HEK293 (cell line): ENCODE data around the gene ZNF878.

Experiments used
- CTCF ChIA-PET: fragments of 350-600 bp; formaldehyde crosslinking; extraction: SDS; loops from one replicate; lab custom pipeline; 2021; ENCODE audit warnings: antibody characterized with exemption; lab: Yijun Ruan, JAX
- POLR2A ChIA-PET: fragments of 300-600 bp; formaldehyde crosslinking; extraction: SDS; loops from one replicate; lab custom pipeline; 2020; ENCODE audit warnings: antibody characterized with exemption, inconsistent platforms; lab: Yijun Ruan, JAX
- H3K27ac ChIP-seq: fragments of 200-500 bp; sonication (Bioruptor generic); 2 replicates; pipeline ENCODE4 v1.5.1; 2014; ENCODE audit warnings: low read depth, low read length, control low read depth, inconsistent platforms; ENCODE audit errors: extremely low read depth
- H3K36me3 ChIP-seq, 2 experiments: fragments of 200-500 bp in 1 of 2; sonication (Bioruptor generic) in 1 of 2; 1 replicate in 1 of 2; 2 replicates in 1 of 2; pipeline ENCODE4 v1.5.1; 2014 to 2017; ENCODE audit warnings: inconsistent platforms in 2 of 2, low read length in 2 of 2; ENCODE audit not compliant: control insufficient read depth in 2 of 2, insufficient read depth in 1 of 2
- H3K4me1 ChIP-seq: fragments of 200-500 bp; sonication (Bioruptor generic); 2 replicates; pipeline ENCODE4 v1.5.1; 2014; ENCODE audit warnings: mild to moderate bottlenecking, low read length, inconsistent platforms; ENCODE audit not compliant: control insufficient read depth, insufficient read depth
- H3K4me3 ChIP-seq: 2 replicates; pipeline ENCODE4 v1.5.1; 2011; ENCODE audit warnings: low read depth, mild to moderate bottlenecking, control low read depth, low read length, moderate library complexity
- H3K9me3 ChIP-seq: fragments of 200-500 bp; sonication (Bioruptor generic); 2 replicates; pipeline ENCODE4 v1.5.1; 2014; ENCODE audit warnings: low read depth, low read length, inconsistent platforms; ENCODE audit not compliant: control insufficient read depth, insufficient read depth
- GLIS2 ChIP-seq: fragments of 450-650 bp; formaldehyde crosslinking; IDR thresholded peaks from 2 replicates; pipeline ENCODE4 v1.5.1; 2016; ENCODE audit warnings: missing biosample characterization, missing genetic modification characterization
- HOXC10 ChIP-seq: sonication (generic); formaldehyde crosslinking; IDR thresholded peaks from 2 replicates; pipeline ENCODE4 v1.8.1; 2023; ENCODE audit warnings: mild to moderate bottlenecking, missing genetic modification reagents
- KLF10 ChIP-seq: fragments of 450-650 bp; IDR thresholded peaks from 2 replicates; pipeline ENCODE4 v1.5.1; 2018; ENCODE audit warnings: missing biosample characterization, mild to moderate bottlenecking, missing genetic modification characterization
- MYNN ChIP-seq: fragments of 450-650 bp; formaldehyde crosslinking; IDR thresholded peaks from 2 replicates; pipeline ENCODE4 v1.5.1; 2016; ENCODE audit warnings: missing biosample characterization, missing genetic modification characterization, borderline replicate concordance
- SALL2 ChIP-seq: fragments of 450-650 bp; formaldehyde crosslinking; IDR thresholded peaks from 2 replicates; pipeline ENCODE4 v1.5.0; 2017; ENCODE audit warnings: missing biosample characterization, mild to moderate bottlenecking, missing genetic modification characterization, borderline replicate concordance
- SCRT2 ChIP-seq: fragments of 450-650 bp; formaldehyde crosslinking; IDR thresholded peaks from 2 replicates; pipeline ENCODE4 v1.5.1; 2016; ENCODE audit warnings: missing biosample characterization, missing genetic modification characterization
- SETDB1 ChIP-seq: IDR thresholded peaks from one replicate; pipeline ENCODE4 v1.6.1; 2017; ENCODE audit warnings: mild to moderate bottlenecking, low read length, moderate library complexity, mixed read lengths; ENCODE audit not compliant: insufficient read length
- TRIM28 ChIP-seq: IDR thresholded peaks from 2 replicates; pipeline ENCODE4 v1.6.1; 2011; ENCODE audit warnings: low read length, control low read depth, borderline replicate concordance
- ZFHX2 ChIP-seq: fragments of 450-650 bp; formaldehyde crosslinking; conservative IDR thresholded peaks from 2 replicates; pipeline ENCODE4 v1.5.1; 2016; ENCODE audit warnings: missing biosample characterization, missing genetic modification characterization
- ZNF10 ChIP-seq: fragments of 450-650 bp; formaldehyde crosslinking; IDR thresholded peaks from 2 replicates; pipeline ENCODE4 v1.5.1; 2017; ENCODE audit warnings: missing biosample characterization, missing genetic modification characterization
- ZNF175 ChIP-seq: fragments of 450-650 bp; formaldehyde crosslinking; IDR thresholded peaks from 2 replicates; pipeline ENCODE4 v1.5.1; 2016; ENCODE audit warnings: missing biosample characterization, missing genetic modification characterization
- ZNF184 ChIP-seq: fragments of 450-650 bp; IDR thresholded peaks from 2 replicates; pipeline ENCODE4 v1.5.1; 2018; ENCODE audit warnings: missing biosample characterization, mild to moderate bottlenecking, missing genetic modification characterization
- ZNF19 ChIP-seq: fragments of 450-650 bp; formaldehyde crosslinking; IDR thresholded peaks from 2 replicates; pipeline ENCODE4; 2016; ENCODE audit warnings: missing biosample characterization, missing genetic modification characterization, low read depth
- ZNF202 ChIP-seq: fragments of 450-650 bp; formaldehyde crosslinking; IDR thresholded peaks from 2 replicates; pipeline ENCODE4 v1.5.1; 2016; ENCODE audit warnings: missing biosample characterization, missing genetic modification characterization, borderline replicate concordance
- ZNF211 ChIP-seq: fragments of 450-650 bp; formaldehyde crosslinking; IDR thresholded peaks from 2 replicates; pipeline ENCODE4 v1.5.1; 2016; ENCODE audit warnings: low read depth, missing biosample characterization, missing genetic modification characterization
- ZNF23 ChIP-seq: fragments of 450-650 bp; formaldehyde crosslinking; IDR thresholded peaks from 2 replicates; pipeline ENCODE4 v1.5.1; 2016; ENCODE audit warnings: missing biosample characterization, missing genetic modification characterization, borderline replicate concordance
- ZNF302 ChIP-seq: fragments of 450-650 bp; formaldehyde crosslinking; IDR thresholded peaks from 2 replicates; pipeline ENCODE4 v1.5.1; 2016; ENCODE audit warnings: missing biosample characterization, missing genetic modification characterization, low read depth
- ZNF335 ChIP-seq: fragments of 450-650 bp; formaldehyde crosslinking; conservative IDR thresholded peaks from 2 replicates; pipeline ENCODE4 v1.5.1; 2016; ENCODE audit warnings: missing biosample characterization, missing genetic modification characterization
- ZNF426 ChIP-seq: fragments of 450-650 bp; formaldehyde crosslinking; IDR thresholded peaks from 2 replicates; pipeline ENCODE4 v1.5.1; 2017; ENCODE audit warnings: missing biosample characterization, missing genetic modification characterization, mild to moderate bottlenecking, inconsistent platforms, moderate library complexity
- ZNF514 ChIP-seq: fragments of 450-650 bp; formaldehyde crosslinking; IDR thresholded peaks from 2 replicates; pipeline ENCODE4 v1.5.1; 2016; ENCODE audit warnings: missing biosample characterization, missing genetic modification characterization
- ZNF610 ChIP-seq: fragments of 450-650 bp; formaldehyde crosslinking; IDR thresholded peaks from 2 replicates; pipeline ENCODE4 v1.5.1; 2016; ENCODE audit warnings: missing biosample characterization, missing genetic modification characterization, borderline replicate concordance
- ZNF747 ChIP-seq: fragments of 450-650 bp; formaldehyde crosslinking; IDR thresholded peaks from 2 replicates; pipeline ENCODE4 v1.5.1; 2016; ENCODE audit warnings: missing biosample characterization, missing genetic modification characterization
- ZNF785 ChIP-seq: fragments of 450-650 bp; formaldehyde crosslinking; IDR thresholded peaks from 2 replicates; pipeline ENCODE4 v1.5.1; 2016; ENCODE audit warnings: missing biosample characterization, missing genetic modification characterization
- ZNF843 ChIP-seq: fragments of 450-650 bp; formaldehyde crosslinking; IDR thresholded peaks from 2 replicates; pipeline ENCODE4 v1.5.1; 2016; ENCODE audit warnings: missing biosample characterization, missing genetic modification characterization
- ZSCAN23 ChIP-seq: fragments of 450-650 bp; formaldehyde crosslinking; IDR thresholded peaks from 2 replicates; pipeline ENCODE4 v1.5.1; 2016; ENCODE audit warnings: missing biosample characterization, missing genetic modification characterization
- TF ChIP-seq, protein P1 (sequence below): fragments of 450-650 bp; formaldehyde crosslinking; IDR thresholded peaks from 2 replicates; pipeline ENCODE4 v1.5.1; 2016; ENCODE audit warnings: missing biosample characterization, missing genetic modification characterization
- TF ChIP-seq, protein P2 (sequence below): fragments of 450-650 bp; formaldehyde crosslinking; conservative IDR thresholded peaks from 2 replicates; pipeline ENCODE4 v1.5.1; 2016; ENCODE audit warnings: low read depth, missing biosample characterization, missing genetic modification characterization
- TF ChIP-seq, protein P3 (sequence below): fragments of 450-650 bp; formaldehyde crosslinking; IDR thresholded peaks from 2 replicates; pipeline ENCODE4 v1.5.1; 2017; ENCODE audit warnings: missing biosample characterization, missing genetic modification characterization
- TF ChIP-seq, protein P4 (sequence below): fragments of 450-650 bp; formaldehyde crosslinking; IDR thresholded peaks from 2 replicates; pipeline ENCODE4 v1.5.1; 2016; ENCODE audit warnings: missing biosample characterization, missing genetic modification characterization
- TF ChIP-seq, protein P5 (sequence below): fragments of 450-650 bp; formaldehyde crosslinking; IDR thresholded peaks from 2 replicates; pipeline ENCODE4 v1.5.1; 2017; ENCODE audit warnings: missing biosample characterization, missing genetic modification characterization

ZNF878 gene

DNA sequence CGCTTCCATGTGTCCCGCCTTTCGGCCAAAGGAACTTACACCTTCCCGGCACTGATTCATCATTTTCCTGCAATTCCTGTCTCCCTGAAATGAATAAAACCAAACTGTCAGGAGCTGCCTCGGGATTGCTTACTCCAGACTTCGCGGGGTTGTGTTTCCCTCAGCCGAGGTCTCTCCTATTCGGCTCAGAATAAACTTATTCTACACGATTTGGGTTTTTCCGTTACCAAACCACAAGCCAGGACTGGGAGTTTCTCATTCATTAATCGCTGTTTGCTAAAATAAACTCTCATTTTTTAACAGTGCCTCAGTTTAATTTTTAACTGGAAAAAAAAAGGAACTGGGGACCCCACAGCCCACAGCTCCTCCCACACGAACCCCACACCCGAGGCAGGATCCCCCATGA lies 667 bp downstream of the ZNF878 start:
- Histone ChIP-seq H3K9me3 (no peaks in the 10 kb centered on the region), H3K27ac (no peak overlapping the region), H3K36me3 (no peaks in the 10 kb centered on the region), H3K4me1 (no peaks in the 10 kb centered on the region), H3K4me3 (peak overlapping the region; percentile 61)
- ChIA-PET POLR2A (interaction anchor here (0.7 to 1.9 kb wide), 13 partner anchors 9 to 559 kb away, joined by 3 to 35 read pairs (median 4); partner anchors contain the start of genes ZNF136, ZNF20, ZNF433 and ZNF443), CTCF (interaction anchor here (0.6 to 1.0 kb wide), 4 partner anchors 65 to 980 kb away, joined by 3 to 4 read pairs (median 3); no protein-coding TSS in a partner anchor)
- TF ChIP-seq, protein P1, sequence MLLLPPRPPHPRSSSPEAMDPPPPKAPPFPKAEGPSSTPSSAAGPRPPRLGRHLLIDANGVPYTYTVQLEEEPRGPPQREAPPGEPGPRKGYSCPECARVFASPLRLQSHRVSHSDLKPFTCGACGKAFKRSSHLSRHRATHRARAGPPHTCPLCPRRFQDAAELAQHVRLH (tag by site-specific recombination): no peak
- no peak for TF ChIP-seq ZNF19 (tag by site-specific recombination)
- TF ChIP-seq SALL2 (tag by site-specific recombination): no peak
- TF ChIP-seq MYNN (tag by site-specific recombination): no peak
- TF ChIP-seq HOXC10 (CRISPR knock-in tag): no peak
- no peak for TF ChIP-seq ZNF202
- TF ChIP-seq ZNF426 (tag by site-specific recombination): no peak
- TF ChIP-seq ZNF514 (tag by site-specific recombination): no peak
- TF ChIP-seq, protein P2, sequence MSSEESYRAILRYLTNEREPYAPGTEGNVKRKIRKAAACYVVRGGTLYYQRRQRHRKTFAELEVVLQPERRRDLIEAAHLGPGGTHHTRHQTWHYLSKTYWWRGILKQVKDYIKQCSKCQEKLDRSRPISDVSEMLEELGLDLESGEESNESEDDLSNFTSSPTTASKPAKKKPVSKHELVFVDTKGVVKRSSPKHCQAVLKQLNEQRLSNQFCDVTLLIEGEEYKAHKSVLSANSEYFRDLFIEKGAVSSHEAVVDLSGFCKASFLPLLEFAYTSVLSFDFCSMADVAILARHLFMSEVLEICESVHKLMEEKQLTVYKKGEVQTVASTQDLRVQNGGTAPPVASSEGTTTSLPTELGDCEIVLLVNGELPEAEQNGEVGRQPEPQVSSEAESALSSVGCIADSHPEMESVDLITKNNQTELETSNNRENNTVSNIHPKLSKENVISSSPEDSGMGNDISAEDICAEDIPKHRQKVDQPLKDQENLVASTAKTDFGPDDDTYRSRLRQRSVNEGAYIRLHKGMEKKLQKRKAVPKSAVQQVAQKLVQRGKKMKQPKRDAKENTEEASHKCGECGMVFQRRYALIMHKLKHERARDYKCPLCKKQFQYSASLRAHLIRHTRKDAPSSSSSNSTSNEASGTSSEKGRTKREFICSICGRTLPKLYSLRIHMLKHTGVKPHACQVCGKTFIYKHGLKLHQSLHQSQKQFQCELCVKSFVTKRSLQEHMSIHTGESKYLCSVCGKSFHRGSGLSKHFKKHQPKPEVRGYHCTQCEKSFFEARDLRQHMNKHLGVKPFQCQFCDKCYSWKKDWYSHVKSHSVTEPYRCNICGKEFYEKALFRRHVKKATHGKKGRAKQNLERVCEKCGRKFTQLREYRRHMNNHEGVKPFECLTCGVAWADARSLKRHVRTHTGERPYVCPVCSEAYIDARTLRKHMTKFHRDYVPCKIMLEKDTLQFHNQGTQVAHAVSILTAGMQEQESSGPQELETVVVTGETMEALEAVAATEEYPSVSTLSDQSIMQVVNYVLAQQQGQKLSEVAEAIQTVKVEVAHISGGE (tag by site-specific recombination): no peak
- TF ChIP-seq SETDB1: no peak
- TF ChIP-seq ZNF175: no peak
- no peak for TF ChIP-seq ZNF184 (tag by site-specific recombination)
- TF ChIP-seq KLF10 (tag by site-specific recombination): no peak
- no peak for TF ChIP-seq ZNF843
- TF ChIP-seq ZNF211 (tag by site-specific recombination): no peak
- no peak for TF ChIP-seq ZNF610 (tag by site-specific recombination)
- no peak for TF ChIP-seq SCRT2 (tag by site-specific recombination)
- TF ChIP-seq TRIM28: no peak
- no peak for TF ChIP-seq ZNF23

DNA sequence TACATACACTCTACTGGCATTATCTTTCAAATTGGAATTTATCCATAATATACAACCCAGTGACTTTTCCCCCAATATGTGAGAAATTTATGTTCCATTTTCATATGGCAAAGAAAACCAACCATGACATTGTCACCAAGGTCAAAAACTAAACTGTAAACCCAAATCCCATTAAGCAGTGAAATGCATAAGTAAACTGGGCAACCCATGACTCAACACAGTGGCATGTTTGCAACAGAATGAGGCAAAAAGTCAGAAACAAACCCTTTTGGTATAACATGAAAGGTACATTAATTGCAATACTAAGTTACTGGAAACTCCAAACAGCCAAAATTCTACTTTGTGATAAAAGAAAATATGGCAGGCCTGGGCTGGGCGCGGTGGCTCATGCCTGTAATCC lies 4.9 kb downstream of the ZNF878 start:
- H3K27ac ChIP-seq: no peak overlapping the region
- peaks cover 0 to 22% of the 10 kb centered on the region in 2 experiments; a peak in 1 of 3 replicates for H3K36me3 ChIP-seq
- no peaks in the 10 kb centered on the region for H3K9me3 ChIP-seq
- ChIA-PET CTCF (no interaction called here), POLR2A (no interaction called here)
- H3K4me1 ChIP-seq: no peaks in the 10 kb centered on the region
- no peak overlapping the region for H3K4me3 ChIP-seq
- TF ChIP-seq ZNF747 (tag by site-specific recombination) (no peak), GLIS2 (tag by site-specific recombination) (no peak), ZFHX2 (tag by site-specific recombination) (no peak), ZNF785 (tag by site-specific recombination) (no peak), ZSCAN23 (no peak), ZNF302 (tag by site-specific recombination) (no peak), ZNF10 (tag by site-specific recombination) (no peak), ZNF335 (tag by site-specific recombination) (no peak)
- TF ChIP-seq, protein P3, sequence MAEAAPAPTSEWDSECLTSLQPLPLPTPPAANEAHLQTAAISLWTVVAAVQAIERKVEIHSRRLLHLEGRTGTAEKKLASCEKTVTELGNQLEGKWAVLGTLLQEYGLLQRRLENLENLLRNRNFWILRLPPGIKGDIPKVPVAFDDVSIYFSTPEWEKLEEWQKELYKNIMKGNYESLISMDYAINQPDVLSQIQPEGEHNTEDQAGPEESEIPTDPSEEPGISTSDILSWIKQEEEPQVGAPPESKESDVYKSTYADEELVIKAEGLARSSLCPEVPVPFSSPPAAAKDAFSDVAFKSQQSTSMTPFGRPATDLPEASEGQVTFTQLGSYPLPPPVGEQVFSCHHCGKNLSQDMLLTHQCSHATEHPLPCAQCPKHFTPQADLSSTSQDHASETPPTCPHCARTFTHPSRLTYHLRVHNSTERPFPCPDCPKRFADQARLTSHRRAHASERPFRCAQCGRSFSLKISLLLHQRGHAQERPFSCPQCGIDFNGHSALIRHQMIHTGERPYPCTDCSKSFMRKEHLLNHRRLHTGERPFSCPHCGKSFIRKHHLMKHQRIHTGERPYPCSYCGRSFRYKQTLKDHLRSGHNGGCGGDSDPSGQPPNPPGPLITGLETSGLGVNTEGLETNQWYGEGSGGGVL (tag by site-specific recombination): no peak
- TF ChIP-seq, protein P4, sequence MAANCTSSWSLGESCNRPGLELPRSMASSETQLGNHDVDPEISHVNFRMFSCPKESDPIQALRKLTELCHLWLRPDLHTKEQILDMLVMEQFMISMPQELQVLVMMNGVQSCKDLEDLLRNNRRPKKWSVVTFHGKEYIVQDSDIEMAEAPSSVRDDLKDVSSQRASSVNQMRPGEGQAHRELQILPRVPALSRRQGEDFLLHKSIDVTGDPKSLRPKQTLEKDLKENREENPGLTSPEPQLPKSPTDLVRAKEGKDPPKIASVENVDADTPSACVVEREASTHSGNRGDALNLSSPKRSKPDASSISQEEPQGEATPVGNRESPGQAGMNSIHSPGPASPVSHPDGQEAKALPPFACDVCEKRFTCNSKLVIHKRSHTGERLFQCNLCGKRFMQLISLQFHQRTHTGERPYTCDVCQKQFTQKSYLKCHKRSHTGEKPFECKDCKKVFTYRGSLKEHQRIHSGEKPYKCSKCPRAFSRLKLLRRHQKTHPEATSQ (tag by site-specific recombination): no peak
- TF ChIP-seq, protein P5, sequence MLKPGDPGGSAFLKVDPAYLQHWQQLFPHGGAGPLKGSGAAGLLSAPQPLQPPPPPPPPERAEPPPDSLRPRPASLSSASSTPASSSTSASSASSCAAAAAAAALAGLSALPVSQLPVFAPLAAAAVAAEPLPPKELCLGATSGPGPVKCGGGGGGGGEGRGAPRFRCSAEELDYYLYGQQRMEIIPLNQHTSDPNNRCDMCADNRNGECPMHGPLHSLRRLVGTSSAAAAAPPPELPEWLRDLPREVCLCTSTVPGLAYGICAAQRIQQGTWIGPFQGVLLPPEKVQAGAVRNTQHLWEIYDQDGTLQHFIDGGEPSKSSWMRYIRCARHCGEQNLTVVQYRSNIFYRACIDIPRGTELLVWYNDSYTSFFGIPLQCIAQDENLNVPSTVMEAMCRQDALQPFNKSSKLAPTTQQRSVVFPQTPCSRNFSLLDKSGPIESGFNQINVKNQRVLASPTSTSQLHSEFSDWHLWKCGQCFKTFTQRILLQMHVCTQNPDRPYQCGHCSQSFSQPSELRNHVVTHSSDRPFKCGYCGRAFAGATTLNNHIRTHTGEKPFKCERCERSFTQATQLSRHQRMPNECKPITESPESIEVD (tag by site-specific recombination): no peak
